ENCODE data around the gene BMPR1A. TPM values are rescaled to one million over a fixed set of nuclear protein-coding genes. Genes with fewer than 3 reads are reported as not detected.

Gene BMPR1A
- total RNA-seq, 1 experiment from 2014 or later = 104 TPM

DNA sequence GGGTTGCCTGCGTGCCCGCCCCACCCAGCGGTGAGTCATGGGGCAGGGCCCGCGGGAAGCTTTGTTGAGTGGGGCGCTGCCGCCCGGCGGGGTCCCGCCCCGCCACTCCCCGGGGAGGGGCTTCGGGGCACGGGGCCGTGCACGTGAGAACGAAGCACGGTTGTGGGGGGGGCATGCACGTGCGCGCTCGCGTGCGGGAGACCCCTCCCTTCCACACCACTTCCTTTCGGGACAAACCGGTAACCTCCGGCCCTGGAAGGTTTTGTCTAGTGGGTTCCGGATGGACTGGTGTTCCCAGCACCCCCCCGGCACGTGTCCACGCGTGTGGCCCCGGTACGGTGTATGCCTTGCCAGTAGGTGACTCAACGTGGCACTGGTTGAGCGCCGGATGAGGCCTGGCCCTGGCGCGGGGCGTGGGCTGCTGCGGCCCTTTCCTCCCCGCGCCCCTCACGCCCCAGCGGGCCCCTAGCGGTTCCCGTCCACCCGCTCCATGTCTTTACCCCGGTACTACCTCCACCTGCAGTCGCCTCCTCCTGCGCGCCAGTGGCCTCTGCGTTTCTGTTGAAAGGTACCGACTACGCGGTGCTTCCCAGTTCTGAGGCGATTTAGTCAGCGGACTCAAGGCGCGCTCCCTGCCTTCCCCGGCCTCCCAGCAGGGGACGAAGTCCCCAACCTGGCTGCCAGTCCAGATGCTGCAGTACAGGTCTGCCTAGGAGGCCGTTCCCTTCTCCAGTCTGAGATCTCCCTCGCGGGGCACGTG lies 215.0 kb downstream of the BMPR1A start (continued):
- peak; percentile 90 for TF ChIP-seq MAX (CRISPR knock-in tag; IDR thresholded peaks at IDR 0.05)

GRCh38 chr10:86972613-86973380 lies 216.4 kb downstream of the BMPR1A start:
- DNase-seq (ENCODE audit: low spot score) = peak; percentile 17

GRCh38 chr10:86974484-86974883 lies 218.1 kb downstream of the BMPR1A start:
- no peak for ATAC-seq
- no peak overlapping the region for H3K4me3 Mint-ChIP-seq
- H3K36me3 Mint-ChIP-seq = no peaks in the 10 kb centered on the region
- peaks cover 41% of the 10 kb centered on the region for H3K27me3 Mint-ChIP-seq (ENCODE audit: low read depth)
- no peak overlapping the region; the same call in 1 of the 2 replicates for H3K27ac Mint-ChIP-seq
- peaks cover 31% of the 10 kb centered on the region for H3K4me1 Mint-ChIP-seq
- CTCF ChIA-PET = interaction anchor here (1.0 kb wide), 2 partner anchors 14 to 35 kb away, joined by 3 read pairs; no protein-coding TSS in a partner anchor
- no peaks in the 10 kb centered on the region for H3K9me3 Mint-ChIP-seq
- POLR2A ChIA-PET = no interaction called here
- DNase-seq (ENCODE audit: low spot score) = no peak
- no peak for TF ChIP-seq NFATC4 (CRISPR knock-in tag; IDR thresholded peaks at IDR 0.05)
- no peak for TF ChIP-seq ZNF416 (CRISPR knock-in tag; IDR thresholded peaks at IDR 0.05)
- TF ChIP-seq ELF4 (CRISPR knock-in tag; IDR thresholded peaks at IDR 0.05; ENCODE audit: low read depth) = no peak

More at GRCh38 chr10:86972613-86973380, 216.4 kb downstream of the BMPR1A start:
- H3K4me1 Mint-ChIP-seq = peaks cover 38% of the 10 kb centered on the region
- CTCF ChIA-PET = no interaction called here
- no peak overlapping the region for H3K27ac Mint-ChIP-seq
- H3K4me3 Mint-ChIP-seq = peak overlapping the region; percentile 7; the same call in 1 of the 2 replicates
- peaks cover 53% of the 10 kb centered on the region for H3K27me3 Mint-ChIP-seq (ENCODE audit: low read depth)
- H3K9me3 Mint-ChIP-seq = no peaks in the 10 kb centered on the region
- no peaks in the 10 kb centered on the region for H3K36me3 Mint-ChIP-seq
- POLR2A ChIA-PET = no interaction called here
- TF ChIP-seq FOXK1 (CRISPR knock-in tag; IDR thresholded peaks at IDR 0.05) (no peak), NR1H2 (CRISPR knock-in tag; IDR thresholded peaks at IDR 0.05) (no peak), FOXP1 (CRISPR knock-in tag; IDR thresholded peaks at IDR 0.05; ENCODE audit: borderline replicate concordance) (no peak), SOX15 (CRISPR knock-in tag; IDR thresholded peaks at IDR 0.05) (no peak), ZNF232 (CRISPR knock-in tag; IDR thresholded peaks at IDR 0.05) (no peak), RORB (CRISPR knock-in tag; IDR thresholded peaks at IDR 0.05) (no peak), NFATC4 (CRISPR knock-in tag; IDR thresholded peaks at IDR 0.05) (no peak), ZBTB21 (CRISPR knock-in tag; IDR thresholded peaks at IDR 0.05; ENCODE audit: borderline replicate concordance) (no peak), ZNF396 (CRISPR knock-in tag; IDR thresholded peaks at IDR 0.05; ENCODE audit: borderline replicate concordance) (no peak)
- TF ChIP-seq, protein P1, sequence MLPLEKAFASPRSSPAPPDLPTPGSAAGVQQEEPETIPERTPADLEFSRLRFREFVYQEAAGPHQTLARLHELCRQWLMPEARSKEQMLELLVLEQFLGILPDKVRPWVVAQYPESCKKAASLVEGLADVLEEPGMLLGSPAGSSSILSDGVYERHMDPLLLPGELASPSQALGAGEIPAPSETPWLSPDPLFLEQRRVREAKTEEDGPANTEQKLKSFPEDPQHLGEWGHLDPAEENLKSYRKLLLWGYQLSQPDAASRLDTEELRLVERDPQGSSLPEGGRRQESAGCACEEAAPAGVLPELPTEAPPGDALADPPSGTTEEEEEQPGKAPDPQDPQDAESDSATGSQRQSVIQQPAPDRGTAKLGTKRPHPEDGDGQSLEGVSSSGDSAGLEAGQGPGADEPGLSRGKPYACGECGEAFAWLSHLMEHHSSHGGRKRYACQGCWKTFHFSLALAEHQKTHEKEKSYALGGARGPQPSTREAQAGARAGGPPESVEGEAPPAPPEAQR (CRISPR knock-in tag; IDR thresholded peaks at IDR 0.05) = no peak
- TF ChIP-seq, protein P2, sequence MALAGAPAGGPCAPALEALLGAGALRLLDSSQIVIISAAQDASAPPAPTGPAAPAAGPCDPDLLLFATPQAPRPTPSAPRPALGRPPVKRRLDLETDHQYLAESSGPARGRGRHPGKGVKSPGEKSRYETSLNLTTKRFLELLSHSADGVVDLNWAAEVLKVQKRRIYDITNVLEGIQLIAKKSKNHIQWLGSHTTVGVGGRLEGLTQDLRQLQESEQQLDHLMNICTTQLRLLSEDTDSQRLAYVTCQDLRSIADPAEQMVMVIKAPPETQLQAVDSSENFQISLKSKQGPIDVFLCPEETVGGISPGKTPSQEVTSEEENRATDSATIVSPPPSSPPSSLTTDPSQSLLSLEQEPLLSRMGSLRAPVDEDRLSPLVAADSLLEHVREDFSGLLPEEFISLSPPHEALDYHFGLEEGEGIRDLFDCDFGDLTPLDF (CRISPR knock-in tag; IDR thresholded peaks at IDR 0.05) = no peak
- TF ChIP-seq, protein P3, sequence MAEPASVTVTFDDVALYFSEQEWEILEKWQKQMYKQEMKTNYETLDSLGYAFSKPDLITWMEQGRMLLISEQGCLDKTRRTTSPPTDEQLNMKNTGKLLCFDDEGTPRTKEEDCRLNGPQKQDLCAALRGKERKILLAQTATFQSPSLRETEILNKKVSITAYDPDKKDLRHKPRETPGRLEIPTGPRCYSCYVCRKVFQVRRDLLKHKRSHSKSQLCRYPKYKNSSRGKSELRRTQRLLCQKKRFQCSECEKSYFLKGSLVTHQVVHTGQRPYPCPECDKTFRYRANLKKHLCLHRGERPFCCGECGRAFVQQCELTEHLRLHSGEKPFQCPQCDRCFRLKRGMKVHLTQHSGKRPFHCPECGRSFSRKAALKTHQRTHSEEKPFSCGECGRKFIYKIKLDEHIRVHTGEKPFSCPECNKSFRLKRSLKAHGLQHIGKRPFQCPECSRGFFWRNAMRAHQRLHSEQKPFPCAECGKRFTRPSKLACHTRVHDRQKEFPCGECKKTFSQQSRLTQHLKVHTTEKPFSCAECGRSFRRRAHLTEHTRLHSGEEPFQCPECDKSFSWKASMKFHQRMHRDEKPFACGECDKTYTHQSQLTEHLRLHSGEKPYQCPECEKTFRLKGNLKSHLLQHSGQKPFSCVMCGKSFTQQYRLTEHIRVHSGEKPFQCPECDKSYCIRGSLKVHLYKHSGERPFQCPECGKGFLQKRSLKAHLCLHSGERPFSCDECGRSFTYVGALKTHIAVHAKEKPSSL (CRISPR knock-in tag; conservative IDR thresholded peaks at IDR 0.05) = no peak
- no peak for ATAC-seq
